B cell (primary cell): ENCODE measurements around the gene CLSTN2.

ENCODE experiments used
- CTCF ChIP-seq: fragments of 200-600 bp; IDR thresholded peaks from one replicate; pipeline ENCODE4 v1.8.0; 2022; ENCODE audit warnings: antibody characterized with exemption, mild to moderate bottlenecking
- EZH2 ChIP-seq: IDR thresholded peaks from 2 replicates; pipeline ENCODE4 v1.6.1; 2012; ENCODE audit warnings: borderline replicate concordance, low read depth, mild to moderate bottlenecking, moderate library complexity, low read length; ENCODE audit not compliant: insufficient read depth, poor library complexity, severe bottlenecking

- TF ChIP-seq CTCF (no peak), EZH2 (no peak)
Observed at GRCh38 chr3:140497331-140497730, 562.3 kb downstream of the CLSTN2 start.
